Measurements from ENCODE around the gene DDX39B.
"Not testable (repeated sequence)": the region's sequence is repeated elsewhere in the genome, so short reads cannot be mapped to it uniquely, and the experiment has no call there.

The DDX39B gene

GRCh38 chr6:31556307-31556706 lies 14.5 kb upstream of the DDX39B start:
- no peak for DNase-seq
- intact Hi-C loops (cut with DNase I): no loop called here

GRCh38 chr6:31551371-31551770 lies 9.6 kb upstream of the DDX39B start:
- DNase-seq: peak in 1 of 10 donors; percentile 27
- intact Hi-C loops (cut with DNase I): not testable (repeated sequence)

- intact Hi-C loops (cut with DNase I): loop anchor here (10.0 kb wide), 3 partner anchors 246 to 406 kb away; partner anchors contain the start of genes NELFE, NEU1, SKIC2 and VARS1
- DNase-seq: no peak
Measured at GRCh38 chr6:31548544-31548873, 6.7 kb upstream of the DDX39B start.

GRCh38 chr6:31547727-31548543 lies 6.1 kb upstream of the DDX39B start:
- intact Hi-C loops (cut with DNase I): loop anchor here (10.0 kb wide), 3 partner anchors 247 to 407 kb away; partner anchors contain the start of genes NELFE, NEU1, SKIC2 and VARS1
- peak in 1 of 10 donors; percentile 72 for DNase-seq

- intact Hi-C loops (cut with DNase I): loop anchor here (1.0 to 10.0 kb wide), 4 partner anchors 51 to 408 kb away; partner anchors contain the start of genes NELFE, NEU1, SKIC2 and VARS1
- peak; percentile 96 to 99 (median 98) for DNase-seq
Measured at GRCh38 chr6:31546958-31547726, 5.3 kb upstream of the DDX39B start, which contains the start of gene NFKBIL1. TSS of gene NFKBIL1 (plus strand) at chr6:31547608. CDS start at chr6:31547695, 87 bp downstream.

GRCh38 chr6:31546339-31546957 lies 4.6 kb upstream of the DDX39B start, which contains the start of gene ATP6V1G2:
TSS of gene ATP6V1G2 (minus strand) at chr6:31546608. CDS start at chr6:31546559, 49 bp downstream.
- peak; percentile 85 to 99 (median 94) for DNase-seq
- intact Hi-C loops (cut with DNase I): loop anchor here (1.0 to 10.0 kb wide), 4 partner anchors 52 to 408 kb away; partner anchors contain the start of genes NELFE, NEU1, SKIC2 and VARS1

- DNase-seq: no peak
Measured at GRCh38 chr6:31545291-31545690, 3.5 kb upstream of the DDX39B start.

GRCh38 chr6:31544676-31545075 lies 2.9 kb upstream of the DDX39B start:
- DNase-seq: no peak
- intact Hi-C loops (cut with DNase I): loop anchor here (5.0 to 10.0 kb wide), 4 partner anchors 118 to 410 kb away; partner anchors contain the start of genes C6orf47, GPANK1, NELFE and NEU1

More at GRCh38 chr6:31545291-31545690, 3.5 kb upstream of the DDX39B start:
- intact Hi-C loops (cut with DNase I): loop anchor here (10.0 kb wide), 3 partner anchors 250 to 410 kb away; partner anchors contain the start of genes NELFE, NEU1, SKIC2 and VARS1

- intact Hi-C loops (cut with DNase I): loop anchor here (5.0 to 10.0 kb wide), 4 partner anchors 119 to 411 kb away; partner anchors contain the start of genes C6orf47, GPANK1, NELFE and NEU1
Measured at GRCh38 chr6:31543639-31544038, 1.8 kb upstream of the DDX39B start.

GRCh38 chr6:31541059-31541657 lies 645 bp downstream of the DDX39B start:
- intact Hi-C loops (cut with DNase I): loop anchor here (5.0 to 10.0 kb wide), 4 partner anchors 121 to 414 kb away; partner anchors contain the start of genes C6orf47, GPANK1, NELFE and NEU1
- no peak for DNase-seq

More at GRCh38 chr6:31543639-31544038, 1.8 kb upstream of the DDX39B start:
- DNase-seq: no peak

- intact Hi-C loops (cut with DNase I): loop anchor here (5.0 to 10.0 kb wide), 4 partner anchors 122 to 414 kb away; partner anchors contain the start of genes C6orf47, GPANK1, NELFE and NEU1
- DNase-seq: no peak
Measured at GRCh38 chr6:31540640-31541039, 1.2 kb downstream of the DDX39B start.

GRCh38 chr6:31538805-31539400 lies 2.9 kb downstream of the DDX39B start:
- DNase-seq: no peak
- intact Hi-C loops (cut with DNase I): no loop called here

- no peak for DNase-seq
- intact Hi-C loops (cut with DNase I): no loop called here
Measured at GRCh38 chr6:31535538-31536324, 6.1 kb downstream of the DDX39B start.

GRCh38 chr6:31534521-31535040 lies 7.2 kb downstream of the DDX39B start:
- DNase-seq: peak in 2 of 10 donors; percentile 76 to 84
- intact Hi-C loops (cut with DNase I): no loop called here

GRCh38 chr6:31534011-31534410 lies 7.8 kb downstream of the DDX39B start:
- peak in 1 of 10 donors; percentile 33 for DNase-seq
- intact Hi-C loops (cut with DNase I): no loop called here

- intact Hi-C loops (cut with DNase I): no loop called here
- no peak for DNase-seq
Measured at GRCh38 chr6:31533455-31533841, 8.4 kb downstream of the DDX39B start.

GRCh38 chr6:31532644-31533454 lies 9.0 kb downstream of the DDX39B start:
- intact Hi-C loops (cut with DNase I): no loop called here
- no peak for DNase-seq

All from posterior cingulate gyrus (tissue), 11 donors.